K562 (cell line): ENCODE results near the gene LINC00305.

Source experiments
- GATA2 ChIP-seq: sonication (generic); formaldehyde crosslinking; IDR thresholded peaks from 2 replicates; pipeline ENCODE4 v1.4.0; 2020; ENCODE audit warnings: mild to moderate bottlenecking, missing genetic modification reagents
- HMG20B ChIP-seq: fragments of 250-450 bp; sonication (Bioruptor Pico); IDR thresholded peaks from 2 replicates; pipeline ENCODE4 v1.5.0; 2021; ENCODE audit warnings: mild to moderate bottlenecking
- RAD21 ChIP-seq, 2 experiments: fragments of 250-450 bp in 1 of 2; fragments of 450-650 bp in 1 of 2; sonication (Bioruptor Pico) in 1 of 2; formaldehyde crosslinking in 1 of 2; IDR thresholded peaks in 1 of 2; conservative IDR thresholded peaks in 1 of 2; 2 replicates each; pipeline versions ENCODE4 v1.4.0 to v1.8.0; 2020 to 2022; ENCODE audit warnings: mild to moderate bottlenecking in 2 of 2, moderate library complexity in 1 of 2
- TARDBP ChIP-seq: fragments of 450-650 bp; IDR thresholded peaks from 2 replicates; pipeline ENCODE4 v1.6.1; 2016

GRCh38 chr18:64097497-64097896 lies 51.4 kb downstream of the LINC00305 start:
- no peak for TF ChIP-seq GATA2
- TF ChIP-seq RAD21 (CRISPR knock-in tag; conservative IDR thresholded peaks at IDR 0.05 in 1 of 2, IDR thresholded peaks at IDR 0.05 in 1 of 2), result no peak
- TF ChIP-seq TARDBP, result no peak
- no peak for TF ChIP-seq HMG20B (CRISPR knock-in tag)
